Measurements from ENCODE around the gene C4BPA.

GRCh38 chr1:207134581-207134980 lies 30.5 kb downstream of the C4BPA start:
- no peak for TF ChIP-seq CTCF (IDR thresholded peaks at IDR 0.05; ENCODE audit: low read length)
- no peak for TF ChIP-seq EZH2 (IDR thresholded peaks at IDR 0.05; ENCODE audit: borderline replicate concordance, low read length)
